ENCODE data around the gene CCDC40.
"Not testable (repeated sequence)": the region's sequence is repeated elsewhere in the genome, so short reads cannot be mapped to it uniquely, and the experiment has no call there.

Gene CCDC40

GRCh38 chr17:80087346-80088265 is 51.2 kb downstream of the CCDC40 start:
- DNase-seq: no peak

GRCh38 chr17:80089762-80090161 is 53.3 kb downstream of the CCDC40 start:
- DNase-seq: no peak

- DNase-seq: not testable (repeated sequence)
Measured at GRCh38 chr17:80090164-80090563, 53.7 kb downstream of the CCDC40 start.

GRCh38 chr17:80091376-80091775 is 54.9 kb downstream of the CCDC40 start:
- no peak for DNase-seq

- no peak for DNase-seq
Measured at GRCh38 chr17:80092959-80093358, 56.5 kb downstream of the CCDC40 start.

- no peak for DNase-seq
Measured at GRCh38 chr17:80095038-80095843, 58.8 kb downstream of the CCDC40 start.

GRCh38 chr17:80095844-80096475 is 59.5 kb downstream of the CCDC40 start:
- DNase-seq: no peak

GRCh38 chr17:80096561-80097021 is 60.1 kb downstream of the CCDC40 start:
- DNase-seq: no peak

GRCh38 chr17:80097127-80097621 is 60.7 kb downstream of the CCDC40 start:
- DNase-seq: no peak

GRCh38 chr17:80097844-80098691 is 61.6 kb downstream of the CCDC40 start:
- DNase-seq: no peak

GRCh38 chr17:80099291-80100034 is 63.0 kb downstream of the CCDC40 start:
- DNase-seq: no peak

- no peak for DNase-seq
Measured at GRCh38 chr17:80100035-80100323, 63.5 kb downstream of the CCDC40 start.

- peak; percentile 77 for DNase-seq
Measured at GRCh38 chr17:80101011-80101945, 64.8 kb downstream of the CCDC40 start, which contains the start of gene GAA. Gene GAA, plus strand, starts transcription at chr17:80101581. Its CDS starts 3,006 bp downstream, at chr17:80104587.

- DNase-seq: peak; percentile 25
Measured at GRCh38 chr17:80101946-80102663, 65.7 kb downstream of the CCDC40 start.

- no peak for DNase-seq
Measured at GRCh38 chr17:80102664-80103448, 66.4 kb downstream of the CCDC40 start.

GRCh38 chr17:80103449-80104085 is 67.1 kb downstream of the CCDC40 start:
- DNase-seq: no peak

- no peak for DNase-seq
Measured at GRCh38 chr17:80104321-80104955, 68.0 kb downstream of the CCDC40 start.

- DNase-seq: no peak
Measured at GRCh38 chr17:80104956-80105375, 68.5 kb downstream of the CCDC40 start.

Measured in HCEC 1CT (cell line).